ENCODE results near the gene KANSL1. TPM values are rescaled to one million over a fixed set of nuclear protein-coding genes. Genes with fewer than 3 reads are reported as not detected.
"Not testable (repeated sequence)": the region's sequence is repeated elsewhere in the genome, so short reads cannot be mapped to it uniquely, and the experiment has no call there.

KANSL1 gene
- total and polyA plus RNA-seq, 3 experiments from 2014 or later: 20.9 to 70.7 (median 69.2) TPM

DNA sequence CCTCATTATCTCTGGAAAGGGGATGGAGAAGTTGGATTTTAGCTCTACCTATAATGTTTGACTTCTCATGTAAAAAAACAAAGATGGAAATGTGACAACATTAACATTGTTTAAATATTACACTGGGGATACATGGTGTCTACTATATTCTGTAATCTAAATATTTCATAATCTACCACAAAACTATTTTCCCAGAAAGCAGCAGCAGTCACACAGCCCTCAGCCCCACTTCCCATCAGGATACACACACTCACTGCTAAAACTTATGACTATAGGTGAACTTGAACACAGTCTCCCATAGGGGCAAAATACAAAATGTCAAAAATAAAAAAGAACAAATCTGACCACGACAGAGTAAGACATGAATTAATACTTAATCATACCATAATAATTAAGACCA is 95.7 kb downstream of the KANSL1 start:
- Histone ChIP-seq H3K4me1 (ENCODE audit: insufficient read depth, low read length) (peaks cover 37% of the 10 kb centered on the region), H3K27ac (ENCODE audit: low read depth, low read length) (no peak overlapping the region), H3K4me3 (ENCODE audit: low read length) (no peak overlapping the region), H3K36me3 (ENCODE audit: insufficient read depth, low read length) (peaks cover 4% of the 10 kb centered on the region), H3K9me3 (ENCODE audit: low read length) (no peaks in the 10 kb centered on the region), H3K27me3 (ENCODE audit: insufficient read depth, low read length, poor library complexity, severe bottlenecking) (no peaks in the 10 kb centered on the region)
- peaks cover 62 to 90% (median 87%) of the 10 kb centered on the region in 3 donors for H3K4me1 Mint-ChIP-seq
- H3K27me3 Mint-ChIP-seq: no peaks in the 10 kb centered on the region
- CTCF ChIA-PET: no interaction called here
- H3K27ac Mint-ChIP-seq: peak overlapping the region in 5 of 8 donors; percentile 2 to 72 (median 53)
- peaks cover 0 to 23% (median 1%) of the 10 kb centered on the region in 3 donors for H3K36me3 Mint-ChIP-seq
- POLR2A ChIA-PET: no interaction called here
- peak overlapping the region in 1 of 7 donors; percentile 8 for H3K4me3 Mint-ChIP-seq
- no peaks in the 10 kb centered on the region for H3K9me3 Mint-ChIP-seq
- no peak for DNase-seq

DNA sequence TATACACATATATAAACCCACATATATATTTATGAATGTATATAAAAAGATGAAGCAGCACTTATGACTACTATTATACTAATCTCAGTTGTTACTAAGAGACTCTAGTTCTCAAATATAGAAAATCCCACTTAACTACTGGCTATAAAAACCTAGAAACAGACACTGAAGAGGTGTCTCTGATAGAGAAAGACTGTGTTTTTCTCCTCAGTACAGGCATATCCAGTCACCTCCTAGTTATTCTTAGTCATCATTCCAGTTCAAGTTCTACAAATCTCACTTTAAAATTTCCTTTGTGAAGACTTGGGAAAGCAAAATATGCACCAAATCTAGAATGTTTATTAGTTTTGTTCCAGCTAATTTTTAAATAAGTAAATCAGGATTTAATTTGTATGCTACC is 100.2 kb downstream of the KANSL1 start:
- H3K27ac Mint-ChIP-seq: no peak overlapping the region
- Histone ChIP-seq H3K4me3 (ENCODE audit: low read length) (no peak overlapping the region), H3K27me3 (ENCODE audit: insufficient read depth, low read length, poor library complexity, severe bottlenecking) (no peaks in the 10 kb centered on the region), H3K9me3 (ENCODE audit: low read length) (no peaks in the 10 kb centered on the region), H3K4me1 (ENCODE audit: insufficient read depth, low read length) (peaks cover 9% of the 10 kb centered on the region), H3K27ac (ENCODE audit: low read depth, low read length) (no peak overlapping the region), H3K36me3 (ENCODE audit: insufficient read depth, low read length) (peaks cover 15% of the 10 kb centered on the region)
- peaks cover 55 to 86% (median 83%) of the 10 kb centered on the region in 3 donors for H3K4me1 Mint-ChIP-seq
- H3K4me3 Mint-ChIP-seq: no peak overlapping the region
- no peak for DNase-seq
- peaks cover 0 to 2% of the 10 kb centered on the region in 2 donors for H3K27me3 Mint-ChIP-seq
- H3K9me3 Mint-ChIP-seq: no peaks in the 10 kb centered on the region
- ChIA-PET CTCF (no interaction called here), POLR2A (no interaction called here)
- H3K36me3 Mint-ChIP-seq: peaks cover 0 to 61% (median 4%) of the 10 kb centered on the region in 3 donors

DNA sequence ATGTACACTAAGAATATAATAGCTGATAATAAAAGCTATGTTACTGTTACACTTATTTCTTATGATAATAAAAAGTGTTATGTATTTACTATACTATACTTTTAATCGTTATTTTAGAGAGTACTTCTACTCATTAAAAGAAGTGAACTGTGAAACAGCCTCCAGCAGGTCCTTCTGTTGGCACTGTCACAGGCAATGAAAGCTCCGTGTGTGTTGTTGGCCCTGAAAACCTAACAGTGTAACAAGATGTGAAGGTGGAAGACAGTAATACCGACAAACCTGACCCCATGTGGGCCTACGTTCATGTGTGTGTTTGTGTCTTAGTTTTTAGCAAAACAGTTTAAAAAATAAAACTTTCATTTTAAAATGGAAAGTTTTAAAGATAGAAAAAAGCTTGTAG is 102.4 kb downstream of the KANSL1 start:
- peaks cover 57 to 90% (median 87%) of the 10 kb centered on the region in 3 donors for H3K4me1 Mint-ChIP-seq
- POLR2A ChIA-PET: no interaction called here
- no peak for DNase-seq
- peaks cover 9% of the 10 kb centered on the region for H3K4me1 ChIP-seq (ENCODE audit: insufficient read depth, low read length)
- no peak overlapping the region for H3K4me3 ChIP-seq (ENCODE audit: low read length)
- peaks cover 0 to 2% of the 10 kb centered on the region in 2 donors for H3K27me3 Mint-ChIP-seq
- H3K27ac Mint-ChIP-seq: peak overlapping the region in 1 of 8 donors; percentile 82
- H3K27me3 ChIP-seq (ENCODE audit: insufficient read depth, low read length, poor library complexity, severe bottlenecking): no peaks in the 10 kb centered on the region
- peaks cover 15% of the 10 kb centered on the region for H3K36me3 ChIP-seq (ENCODE audit: insufficient read depth, low read length)
- H3K4me3 Mint-ChIP-seq: no peak overlapping the region
- no peaks in the 10 kb centered on the region for H3K9me3 ChIP-seq (ENCODE audit: low read length)
- H3K9me3 Mint-ChIP-seq: no peaks in the 10 kb centered on the region
- no peak overlapping the region for H3K27ac ChIP-seq (ENCODE audit: low read depth, low read length)
- CTCF ChIA-PET: interaction anchor here (0.8 to 0.9 kb wide), 2 partner anchors 19 to 71 kb away, joined by 3 read pairs; no protein-coding TSS in a partner anchor
- peaks cover 0 to 67% (median 4%) of the 10 kb centered on the region in 3 donors for H3K36me3 Mint-ChIP-seq

DNA sequence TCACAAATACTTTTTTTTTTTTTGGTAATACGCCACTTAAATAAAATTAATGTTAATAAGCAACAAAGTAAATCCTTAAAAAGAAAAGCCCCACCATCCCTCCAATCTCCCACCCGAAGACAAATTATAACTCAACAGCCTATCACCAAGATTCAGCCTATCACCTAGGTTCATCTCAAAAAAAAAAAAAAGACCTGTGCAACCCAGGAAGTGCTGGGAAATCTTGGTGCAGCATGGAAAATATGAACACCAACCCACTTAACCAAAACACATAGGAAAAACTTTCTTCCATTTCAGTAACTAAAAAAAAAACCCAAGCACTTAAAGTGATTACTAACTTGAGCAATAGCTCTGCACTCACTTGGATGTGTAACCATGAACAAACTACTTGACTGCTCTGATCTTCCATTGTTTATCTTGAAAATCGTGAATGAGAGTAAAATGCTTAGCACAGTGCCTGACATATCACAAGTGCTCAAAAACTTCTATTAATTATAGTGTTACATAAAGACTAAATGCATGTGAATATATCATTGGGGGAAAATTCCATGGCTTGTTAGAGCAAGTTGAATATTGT is 103.8 kb downstream of the KANSL1 start:
- ChIA-PET CTCF (no interaction called here), POLR2A (no interaction called here)
- H3K4me3 Mint-ChIP-seq: peak overlapping the region in 1 of 7 donors; percentile 35
- peak overlapping the region in 4 of 8 donors; percentile 9 to 44 (median 14) for H3K27ac Mint-ChIP-seq
- H3K4me1 Mint-ChIP-seq: peaks cover 59 to 90% (median 87%) of the 10 kb centered on the region in 3 donors
- H3K9me3 Mint-ChIP-seq: no peaks in the 10 kb centered on the region
- Histone ChIP-seq H3K27me3 (ENCODE audit: insufficient read depth, low read length, poor library complexity, severe bottlenecking) (no peaks in the 10 kb centered on the region), H3K4me3 (ENCODE audit: low read length) (no peak overlapping the region), H3K36me3 (ENCODE audit: insufficient read depth, low read length) (peaks cover 14% of the 10 kb centered on the region), H3K27ac (ENCODE audit: low read depth, low read length) (no peak overlapping the region), H3K9me3 (ENCODE audit: low read length) (no peaks in the 10 kb centered on the region), H3K4me1 (ENCODE audit: insufficient read depth, low read length) (peaks cover 11% of the 10 kb centered on the region)
- H3K27me3 Mint-ChIP-seq: peaks cover 0 to 2% of the 10 kb centered on the region in 2 donors
- peaks cover 0 to 68% (median 4%) of the 10 kb centered on the region in 3 donors for H3K36me3 Mint-ChIP-seq
- no peak for DNase-seq

DNA sequence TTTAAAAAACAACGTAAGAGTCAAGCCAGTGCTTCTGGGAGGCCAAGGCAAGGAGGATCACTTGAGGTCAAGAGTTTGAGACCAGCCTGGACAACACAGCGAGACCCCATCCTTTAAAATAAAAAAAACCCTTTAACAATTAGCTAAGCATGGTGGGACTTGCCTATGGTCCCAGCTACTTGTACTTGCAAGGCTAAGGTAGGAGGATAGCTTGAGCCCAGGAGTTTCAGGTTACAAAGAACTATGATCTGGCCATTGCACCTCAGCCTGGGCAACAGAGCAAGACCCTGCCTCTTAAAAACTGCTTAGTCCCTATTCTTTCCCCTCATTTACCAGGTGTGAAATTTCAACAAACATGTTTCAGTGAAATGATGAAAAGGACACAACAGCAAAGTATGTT is 104.6 kb downstream of the KANSL1 start:
- H3K27ac Mint-ChIP-seq: peak overlapping the region in 5 of 8 donors; percentile 20 to 66 (median 32)
- no peaks in the 10 kb centered on the region for H3K9me3 ChIP-seq (ENCODE audit: low read length)
- peak overlapping the region in 1 of 7 donors; percentile 41 for H3K4me3 Mint-ChIP-seq
- H3K27ac ChIP-seq (ENCODE audit: low read depth, low read length): no peak overlapping the region
- no peak overlapping the region for H3K4me3 ChIP-seq (ENCODE audit: low read length)
- peaks cover 15% of the 10 kb centered on the region for H3K4me1 ChIP-seq (ENCODE audit: insufficient read depth, low read length)
- H3K4me1 Mint-ChIP-seq: peaks cover 59 to 88% (median 86%) of the 10 kb centered on the region in 3 donors
- no peaks in the 10 kb centered on the region for H3K27me3 ChIP-seq (ENCODE audit: insufficient read depth, low read length, poor library complexity, severe bottlenecking)
- peaks cover 0 to 2% of the 10 kb centered on the region in 2 donors for H3K27me3 Mint-ChIP-seq
- peaks cover 0 to 59% (median 4%) of the 10 kb centered on the region in 3 donors for H3K36me3 Mint-ChIP-seq
- H3K36me3 ChIP-seq (ENCODE audit: insufficient read depth, low read length): peaks cover 11% of the 10 kb centered on the region
- no peaks in the 10 kb centered on the region for H3K9me3 Mint-ChIP-seq
- DNase-seq: no peak
- ChIA-PET POLR2A (no interaction called here), CTCF (no interaction called here)

DNA sequence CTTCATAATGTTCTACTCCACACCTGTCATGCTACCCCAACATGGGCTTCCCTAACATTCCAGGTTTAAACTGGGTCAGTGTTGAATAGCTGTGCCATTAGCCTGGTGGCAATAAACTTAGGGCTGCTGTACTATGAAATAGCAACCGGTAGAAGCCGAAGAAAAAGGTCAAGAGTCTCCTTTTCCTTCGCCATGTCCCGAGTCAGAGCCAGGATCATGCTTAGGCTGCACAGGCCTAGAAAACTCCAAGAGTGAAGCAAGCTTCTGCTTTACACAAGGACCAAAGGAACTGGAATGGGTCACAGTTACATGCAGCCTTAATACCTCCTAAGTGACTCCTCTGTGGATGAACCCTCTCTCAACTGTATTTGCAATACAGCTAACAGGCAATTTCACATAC is 105.4 kb downstream of the KANSL1 start:
- DNase-seq; H3K4me3 ChIP-seq (ENCODE audit: low read length); H3K27me3 Mint-ChIP-seq; H3K4me3 Mint-ChIP-seq; POLR2A ChIA-PET; H3K9me3 Mint-ChIP-seq; H3K27me3 ChIP-seq (ENCODE audit: insufficient read depth, low read length, poor library complexity, severe bottlenecking); H3K27ac ChIP-seq (ENCODE audit: low read depth, low read length); CTCF ChIA-PET; H3K9me3 ChIP-seq (ENCODE audit: low read length): not testable (repeated sequence)
- peaks cover 0 to 52% (median 4%) of the 10 kb centered on the region in 3 donors for H3K36me3 Mint-ChIP-seq
- Histone ChIP-seq H3K4me1 (ENCODE audit: insufficient read depth, low read length) (peaks cover 17% of the 10 kb centered on the region), H3K36me3 (ENCODE audit: insufficient read depth, low read length) (peaks cover 11% of the 10 kb centered on the region)
- H3K4me1 Mint-ChIP-seq: peaks cover 63 to 90% (median 87%) of the 10 kb centered on the region in 3 donors
- peak overlapping the region in 3 of 8 donors; percentile 20 to 66 (median 49) for H3K27ac Mint-ChIP-seq

DNA sequence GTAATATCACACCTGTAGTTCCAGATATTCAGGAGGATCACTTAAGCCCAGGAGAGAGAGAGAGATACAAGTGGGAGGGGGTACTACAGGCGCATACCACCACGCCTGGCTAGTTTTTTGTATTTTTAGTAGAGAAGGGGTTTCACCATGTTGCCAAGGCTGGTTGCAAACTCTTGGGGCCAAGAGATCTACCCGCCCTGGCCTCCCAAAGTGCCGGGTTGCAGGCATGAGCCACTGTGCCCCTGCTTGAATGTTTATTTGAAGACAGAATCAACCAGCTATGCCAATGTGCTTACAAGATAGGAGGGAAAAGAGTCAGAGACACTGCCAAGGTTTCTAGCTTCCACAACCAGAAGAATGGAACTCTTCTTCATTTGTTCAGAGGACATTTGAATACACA is 106.4 kb downstream of the KANSL1 start:
- peaks cover 27% of the 10 kb centered on the region for H3K4me1 ChIP-seq (ENCODE audit: insufficient read depth, low read length)
- no peaks in the 10 kb centered on the region for H3K27me3 Mint-ChIP-seq
- peaks cover 11% of the 10 kb centered on the region for H3K36me3 ChIP-seq (ENCODE audit: insufficient read depth, low read length)
- no peaks in the 10 kb centered on the region for H3K27me3 ChIP-seq (ENCODE audit: insufficient read depth, low read length, poor library complexity, severe bottlenecking)
- peaks cover 0 to 55% (median 6%) of the 10 kb centered on the region in 3 donors for H3K36me3 Mint-ChIP-seq
- DNase-seq: no peak
- CTCF ChIA-PET: no interaction called here
- H3K9me3 ChIP-seq (ENCODE audit: low read length): no peaks in the 10 kb centered on the region
- H3K9me3 Mint-ChIP-seq: no peaks in the 10 kb centered on the region
- POLR2A ChIA-PET: no interaction called here
- peak overlapping the region in 1 of 8 donors; percentile 86 for H3K27ac Mint-ChIP-seq
- H3K27ac ChIP-seq (ENCODE audit: low read depth, low read length): no peak overlapping the region
- H3K4me1 Mint-ChIP-seq: peaks cover 65 to 92% (median 90%) of the 10 kb centered on the region in 3 donors
- no peak overlapping the region for H3K4me3 Mint-ChIP-seq
- H3K4me3 ChIP-seq (ENCODE audit: low read length): no peak overlapping the region

DNA sequence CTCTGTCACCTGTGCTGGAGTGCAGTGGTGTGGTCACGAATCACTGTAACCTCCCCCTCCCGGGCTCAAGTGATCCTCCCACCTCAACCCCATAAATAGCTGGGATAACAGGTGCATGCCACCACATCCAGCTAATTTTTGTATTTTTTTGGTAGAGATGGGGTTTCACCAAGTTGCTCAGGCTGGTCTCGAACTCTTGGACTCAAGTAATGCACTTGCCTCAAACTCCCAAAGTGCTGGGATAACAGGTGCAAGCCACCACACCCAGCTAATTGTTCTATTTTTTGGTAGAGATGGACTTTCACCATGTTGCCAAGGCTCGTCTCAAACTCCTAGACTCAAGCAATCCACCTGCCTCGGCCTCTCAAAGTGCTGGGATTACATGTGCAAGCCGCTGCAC is 107.7 kb downstream of the KANSL1 start:
- peaks cover 16% of the 10 kb centered on the region for H3K36me3 ChIP-seq (ENCODE audit: insufficient read depth, low read length)
- Mint-ChIP-seq H3K4me3 (peak overlapping the region in 1 of 7 donors; percentile 45), H3K27me3 (no peaks in the 10 kb centered on the region), H3K9me3 (no peaks in the 10 kb centered on the region), H3K4me1 (peaks cover 71 to 97% (median 96%) of the 10 kb centered on the region in 3 donors), H3K36me3 (peaks cover 0 to 55% (median 4%) of the 10 kb centered on the region in 3 donors), H3K27ac (peak overlapping the region in 1 of 8 donors; percentile 30)
- CTCF ChIA-PET: no interaction called here
- peaks cover 31% of the 10 kb centered on the region for H3K4me1 ChIP-seq (ENCODE audit: insufficient read depth, low read length)
- POLR2A ChIA-PET: no interaction called here
- no peak overlapping the region for H3K4me3 ChIP-seq (ENCODE audit: low read length)
- H3K27me3 ChIP-seq (ENCODE audit: insufficient read depth, low read length, poor library complexity, severe bottlenecking): no peaks in the 10 kb centered on the region
- no peak overlapping the region for H3K27ac ChIP-seq (ENCODE audit: low read depth, low read length)
- H3K9me3 ChIP-seq (ENCODE audit: low read length): no peaks in the 10 kb centered on the region
- no peak for DNase-seq

All from CD8-positive, alpha-beta memory T cell (primary cell).